Right atrium auricular region (tissue), 2 donors: ENCODE data around the gene DUSP11. TPM values are rescaled to one million over a fixed set of nuclear protein-coding genes. Genes with fewer than 3 reads are reported as not detected.

Source experiments
- DNase-seq: peaks from one replicate; pipeline ENCODE4 v3.0.0-alpha.2; 2019; ENCODE audit warnings: low spot score
- H3K27ac ChIP-seq, 2 donors: fragments of 200-600 bp; sonication (generic); 1 replicate in 1 of 2; 2 replicates in 1 of 2; pipeline ENCODE4 v1.5.1; 2016 to 2019
- H3K27me3 ChIP-seq, 2 donors: fragments of 200-600 bp; sonication (generic); one replicate each; pipeline versions ENCODE4 v1.5.1 to v1.6.0; 2017 to 2019
- H3K36me3 ChIP-seq: fragments of 200-600 bp; sonication (generic); one replicate; pipeline ENCODE4 v1.5.1; 2016
- H3K4me1 ChIP-seq, 2 donors: fragments of 200-600 bp; sonication (generic); one replicate each; pipeline versions ENCODE4 v1.5.1 to v1.6.0; 2017 to 2019
- H3K4me3 ChIP-seq, 2 donors: fragments of 200-600 bp; sonication (generic); 1 replicate in 1 of 2; 2 replicates in 1 of 2; pipeline ENCODE4 v1.5.1; 2017 to 2019; ENCODE audit warnings: mild to moderate bottlenecking in 1 of 2, moderate library complexity in 1 of 2
- H3K9me3 ChIP-seq, 2 donors: fragments of 200-600 bp; sonication (generic); one replicate each; pipeline ENCODE4 v1.5.1; 2019
- CTCF ChIP-seq, 2 donors: fragments of 200-600 bp; sonication (generic); IDR thresholded peaks; one replicate each; pipeline ENCODE4 v1.5.1; 2019; ENCODE audit warnings: antibody characterized with exemption in 2 of 2
- total RNA-seq, 2 donors: library from RNA; depleted of rRNA; stranded (reverse); fragments of >200 nt; gene quantifications; one replicate each; pipeline ENCODE4 v1.1.0, GENCODE V29; 2016

Gene DUSP11
- 10 to 100 TPM; 17.0 to 18.2 TPM for total RNA-seq

- H3K27me3 ChIP-seq, result no peaks in the 10 kb centered on the region
- peak within 1 kb of the TSS; percentile 92 to 97 for H3K4me3 ChIP-seq
- H3K36me3 ChIP-seq, result peaks cover 24% of the 10 kb centered on the region
- no peaks in the 10 kb centered on the region for H3K9me3 ChIP-seq
- peak; percentile 84 to 92 for TF ChIP-seq CTCF (IDR thresholded peaks at IDR 0.05)
- H3K4me1 ChIP-seq, result peaks cover 0 to 23% of the 10 kb centered on the region in 2 donors
- H3K27ac ChIP-seq, result peak within 1 kb of the TSS; percentile 94 to 97
- DNase-seq, result peak; percentile 98
These were observed at the start of gene DUSP11 for GRCh38 chr2:73779467-73780236. TSS of gene DUSP11 (minus strand) at chr2:73780103. CDS start at chr2:73779974, 129 bp downstream.

DNA sequence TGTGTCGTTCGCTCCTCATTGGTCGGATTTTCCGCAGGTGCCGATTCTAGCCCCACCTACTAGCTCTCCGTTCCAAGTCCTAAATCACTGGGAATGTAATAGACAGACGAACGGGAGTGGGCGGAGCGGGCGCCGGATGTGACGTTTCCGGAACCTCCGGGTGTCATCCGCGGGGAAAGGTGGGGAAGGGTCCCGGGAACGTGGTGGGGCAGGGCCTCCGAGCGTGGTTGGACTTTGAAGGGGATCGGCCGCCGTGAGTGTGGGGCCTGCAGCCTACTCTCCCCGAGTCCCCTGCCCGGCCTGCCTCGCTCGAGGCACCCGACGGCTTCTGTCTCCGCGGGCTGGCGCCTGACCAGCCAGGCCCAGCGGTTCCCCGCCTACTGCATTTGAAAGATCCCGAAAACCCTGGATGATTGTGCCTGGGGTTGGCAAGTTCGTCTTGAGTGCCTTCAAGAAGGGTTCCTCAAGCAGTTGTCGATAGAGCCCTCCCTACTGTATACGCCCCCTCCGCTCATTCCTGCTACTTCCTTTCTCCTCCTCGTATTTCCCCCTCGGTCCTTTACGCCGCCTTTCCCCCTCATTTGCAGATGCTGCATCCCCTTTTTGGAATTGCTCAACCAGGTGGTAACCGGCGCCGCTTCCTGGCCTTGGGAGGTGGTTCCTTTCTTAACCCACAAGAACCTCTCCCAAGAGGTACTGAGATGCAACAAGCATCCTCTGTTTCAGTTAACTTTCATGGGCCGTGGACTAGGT lies 49.1 kb upstream of the DUSP11 start, which contains the start of gene STAMBP:
STAMBP (plus strand) TSS at position 144 of the 753 bp plus-strand sequence. CDS start 1,896 bp downstream, outside the sequence.
- H3K27me3 ChIP-seq, result no peaks in the 10 kb centered on the region
- peak; percentile 98 for DNase-seq
- H3K9me3 ChIP-seq, result no peaks in the 10 kb centered on the region
- H3K36me3 ChIP-seq, result peaks cover 15% of the 10 kb centered on the region
- H3K4me3 ChIP-seq, result peak within 1 kb of the TSS; percentile 69 to 84
- TF ChIP-seq CTCF (IDR thresholded peaks at IDR 0.05), result no peak
- peaks cover 0 to 33% of the 10 kb centered on the region in 2 donors for H3K4me1 ChIP-seq
- peak within 1 kb of the TSS; percentile 92 to 94 for H3K27ac ChIP-seq

DNA sequence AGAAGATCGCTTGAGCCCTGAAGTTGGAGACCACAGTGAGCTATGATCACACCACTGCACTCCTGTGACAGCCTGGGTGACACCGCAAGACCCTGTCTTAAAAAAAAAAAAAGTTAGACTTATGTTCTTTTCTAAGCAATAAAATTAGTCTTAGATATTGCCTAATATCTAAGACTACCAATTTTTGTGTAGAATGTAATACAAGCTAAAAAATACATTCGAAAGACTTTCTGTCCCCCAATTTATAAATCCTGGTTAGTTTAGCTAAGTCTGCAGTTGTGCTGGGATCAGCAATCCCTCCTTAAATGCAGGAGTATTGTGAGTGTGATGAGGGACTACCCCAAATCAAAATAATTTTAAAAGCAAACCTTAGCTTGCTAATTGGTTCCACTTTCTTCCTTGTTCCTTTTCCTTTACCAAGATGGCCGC lies 48.5 kb upstream of the DUSP11 start:
- H3K4me3 ChIP-seq, result peak overlapping the region; percentile 25 to 84
- DNase-seq, result no peak
- H3K27ac ChIP-seq, result peak overlapping the region; percentile 92 to 94
- peaks cover 15% of the 10 kb centered on the region for H3K36me3 ChIP-seq
- no peak for TF ChIP-seq CTCF (IDR thresholded peaks at IDR 0.05)
- no peaks in the 10 kb centered on the region for H3K9me3 ChIP-seq
- H3K27me3 ChIP-seq, result no peaks in the 10 kb centered on the region
- peaks cover 0 to 33% of the 10 kb centered on the region in 2 donors for H3K4me1 ChIP-seq

- H3K27me3 ChIP-seq, result no peaks in the 10 kb centered on the region
- peaks cover 0 to 30% of the 10 kb centered on the region in 2 donors for H3K4me1 ChIP-seq
- DNase-seq, result no peak
- H3K27ac ChIP-seq, result peak overlapping the region; percentile 92 to 94
- peaks cover 15% of the 10 kb centered on the region for H3K36me3 ChIP-seq
- peak overlapping the region in 1 of 2 donors; percentile 84 for H3K4me3 ChIP-seq
- H3K9me3 ChIP-seq, result no peaks in the 10 kb centered on the region
- no peak for TF ChIP-seq CTCF (IDR thresholded peaks at IDR 0.05)
These were observed 47.9 kb upstream of the DUSP11 start for GRCh38 chr2:73827660-73828388.

DNA sequence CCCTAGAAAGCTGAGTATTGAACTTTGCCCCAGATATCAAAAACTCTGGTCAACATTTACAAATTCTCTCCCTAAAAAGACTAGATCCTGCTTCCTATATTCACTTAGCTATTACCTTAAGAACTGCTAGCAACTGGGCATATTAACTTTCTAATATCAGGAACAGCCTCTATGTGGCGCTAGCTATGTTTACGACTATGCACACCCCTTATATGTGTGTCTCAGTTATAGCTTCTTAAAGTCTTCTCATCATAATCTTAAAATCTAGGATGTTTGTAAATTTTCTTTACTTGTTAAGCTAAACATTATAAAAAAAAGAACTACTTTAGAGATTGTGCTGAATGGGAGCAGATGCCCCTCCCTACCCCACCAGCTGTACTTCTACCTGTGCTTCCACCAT lies 47.1 kb upstream of the DUSP11 start:
- no peak for DNase-seq
- Histone ChIP-seq H3K9me3 (no peaks in the 10 kb centered on the region), H3K36me3 (peaks cover 9% of the 10 kb centered on the region), H3K27ac (no peak overlapping the region), H3K4me1 (peaks cover 0 to 24% of the 10 kb centered on the region in 2 donors), H3K27me3 (no peaks in the 10 kb centered on the region), H3K4me3 (no peak overlapping the region)
- peak in 1 of 2 donors; percentile 34 for TF ChIP-seq CTCF (IDR thresholded peaks at IDR 0.05)
